Activated CD4-positive, alpha-beta memory T cell treated with anti-CD3 and anti-CD28 coated beads, Interleukin-2, amount 10 ng/mL, durations not matched to agents 7 days and 5 days (primary cell): ENCODE results near the gene OR51D1. TPM values are rescaled to one million over a fixed set of nuclear protein-coding genes. Genes with fewer than 3 reads are reported as not detected.
A peak's percentile ranks its signal among the peaks of the same experiment; 100 is the strongest.

Experiments used
- CTCF ChIA-PET: fragments of 350-600 bp; sonication (Branson Sonifier 250); formaldehyde crosslinking; loops from one replicate; lab custom pipeline; 2021; ENCODE audit warnings: antibody characterized with exemption, inconsistent platforms; lab: Charles Lee
- POLR2A ChIA-PET: fragments of 350-600 bp; sonication (Branson Sonifier 250); formaldehyde crosslinking; loops from one replicate; lab custom pipeline; 2021; ENCODE audit warnings: antibody characterized with exemption; lab: Charles Lee
- DNase-seq: peaks from one replicate; pipeline ENCODE4 v3.0.0-alpha.2; 2020
- H3K27ac Mint-ChIP-seq: one replicate; pipeline ENCODE4 v1.8.0; 2021; ENCODE audit warnings: mild to moderate bottlenecking, mixed read lengths
- H3K27me3 Mint-ChIP-seq: one replicate; pipeline ENCODE4 v1.8.0; 2021; ENCODE audit warnings: mixed read lengths
- H3K36me3 Mint-ChIP-seq: one replicate; pipeline ENCODE4 v1.8.0; 2021; ENCODE audit warnings: low read depth, mixed read lengths
- H3K4me1 Mint-ChIP-seq: one replicate; pipeline ENCODE4 v1.8.0; 2021; ENCODE audit warnings: mixed read lengths
- H3K4me3 Mint-ChIP-seq: one replicate; pipeline ENCODE4 v1.8.0; 2021; ENCODE audit warnings: mild to moderate bottlenecking, mixed read lengths
- H3K9me3 Mint-ChIP-seq: one replicate; pipeline ENCODE4 v1.8.0; 2021; ENCODE audit warnings: mixed read lengths
- total RNA-seq, 2 experiments: library from RNA; stranded (reverse); gene quantifications; one replicate each; pipeline ENCODE4 v1.2.3, GENCODE V29; 2021

The OR51D1 gene
- total RNA-seq, 2 experiments from 2014 or later, result not detected

DNA sequence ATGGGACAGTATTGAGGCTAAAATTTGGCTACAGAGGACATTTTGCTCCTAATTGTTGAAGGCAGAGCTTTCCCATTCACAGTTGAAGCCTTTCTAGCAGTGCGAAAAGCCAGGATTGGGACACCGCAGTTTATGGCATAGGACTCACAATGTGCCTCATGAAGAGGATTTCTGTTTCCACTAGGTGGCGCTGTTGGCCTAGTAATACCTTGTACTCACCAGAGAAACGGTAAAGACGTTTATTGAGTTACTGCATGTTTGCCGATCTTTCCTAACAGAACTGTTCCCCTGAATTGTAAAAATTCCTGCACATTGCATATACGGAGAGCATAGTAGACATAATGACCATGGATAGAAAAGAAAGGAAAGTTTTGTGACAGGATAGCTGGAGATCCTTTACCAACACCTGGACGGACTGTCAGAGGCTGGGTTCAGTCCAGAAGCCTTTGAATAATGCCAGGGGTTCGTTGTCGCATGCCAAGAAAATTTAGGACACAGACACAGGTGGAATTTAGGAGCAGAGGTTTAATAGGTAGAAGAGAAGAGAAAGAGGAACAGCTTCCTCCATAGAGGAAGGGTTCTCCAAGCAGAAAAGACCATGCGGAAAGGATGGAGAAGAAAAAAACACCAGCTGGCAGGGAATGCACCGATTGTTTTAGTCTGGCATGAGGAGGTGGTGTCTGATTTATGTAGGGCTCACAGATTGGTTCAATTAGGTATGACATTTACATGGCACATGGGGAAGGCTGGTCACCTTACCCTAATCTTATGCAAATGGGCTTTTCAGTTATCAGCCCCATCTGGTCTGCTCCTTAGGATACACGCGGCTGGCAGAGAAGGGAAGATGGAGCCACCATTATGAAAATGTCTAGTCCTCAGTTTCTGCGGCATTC is 10.8 kb upstream of the OR51D1 start:
- H3K36me3 Mint-ChIP-seq, result no peaks in the 10 kb centered on the region
- POLR2A ChIA-PET, result no interaction called here
- H3K9me3 Mint-ChIP-seq, result peaks cover 5% of the 10 kb centered on the region

DNA sequence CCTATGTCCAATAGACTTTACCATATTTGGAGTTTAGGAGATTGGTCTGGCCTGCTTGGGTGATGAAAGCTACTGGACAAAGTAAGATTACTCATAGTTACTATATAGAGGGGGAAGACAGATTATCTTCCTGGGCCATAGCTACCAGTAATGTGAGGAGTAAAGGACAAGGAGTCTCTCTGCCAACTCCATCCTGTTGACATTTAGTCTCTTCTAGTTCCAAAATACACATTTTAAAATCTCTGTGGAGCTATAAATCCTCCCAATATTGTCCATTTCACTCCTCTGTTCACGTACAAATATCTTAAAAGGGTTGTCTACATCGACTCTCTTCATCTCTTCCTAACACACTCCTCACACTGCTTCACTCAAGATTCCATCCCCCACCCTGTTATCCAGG is 1.1 kb upstream of the OR51D1 start:
- Mint-ChIP-seq H3K4me1 (no peaks in the 10 kb centered on the region), H3K9me3 (no peaks in the 10 kb centered on the region), H3K27ac (no peak overlapping the region), H3K36me3 (no peaks in the 10 kb centered on the region), H3K27me3 (peaks cover 10% of the 10 kb centered on the region), H3K4me3 (no peak overlapping the region)
- CTCF ChIA-PET, result interaction anchor here (0.6 to 2.5 kb wide), 16 partner anchors 9 to 655 kb away, joined by 3 to 21 read pairs (median 3); partner anchors contain the start of gene MMP26
- POLR2A ChIA-PET, result no interaction called here
- no peak for DNase-seq

More for the DNA sequence above, 10.8 kb upstream of the OR51D1 start:
- H3K4me3 Mint-ChIP-seq, result no peak overlapping the region
- peak; percentile 69 for DNase-seq
- no peaks in the 10 kb centered on the region for H3K4me1 Mint-ChIP-seq
- peaks cover 31% of the 10 kb centered on the region for H3K27me3 Mint-ChIP-seq
- CTCF ChIA-PET, result interaction anchor here (1.1 to 2.6 kb wide), 4 partner anchors 10 to 439 kb away, joined by 3 to 18 read pairs (median 7); partner anchors contain the start of genes OR51D1 and TRIM68
- H3K27ac Mint-ChIP-seq, result no peak overlapping the region

DNA sequence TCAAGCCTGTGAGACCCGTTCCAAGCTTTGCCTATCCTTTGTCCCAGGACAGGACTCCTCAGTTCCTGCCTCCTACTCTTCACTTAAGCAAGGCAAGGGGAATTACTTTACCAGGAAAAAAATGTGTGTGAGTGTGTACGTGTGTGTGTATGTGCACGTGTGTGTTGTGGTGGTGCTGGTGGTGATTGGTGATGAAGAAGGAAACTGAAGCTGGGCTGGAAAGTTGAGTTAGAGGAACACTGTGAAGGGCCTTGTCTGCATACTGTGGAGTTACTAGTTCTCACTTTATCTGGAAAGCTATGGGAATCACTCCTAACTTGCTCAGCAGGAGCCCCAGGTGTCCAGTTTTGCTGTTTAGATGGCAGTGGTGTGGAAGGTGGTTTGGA is 378 bp downstream of the OR51D1 start:
- Mint-ChIP-seq H3K27me3 (peaks cover 9% of the 10 kb centered on the region), H3K4me3 (no peak overlapping the region), H3K9me3 (no peaks in the 10 kb centered on the region), H3K27ac (no peak overlapping the region), H3K36me3 (no peaks in the 10 kb centered on the region), H3K4me1 (no peaks in the 10 kb centered on the region)
- DNase-seq, result no peak
- ChIA-PET POLR2A (no interaction called here), CTCF (interaction anchor here (0.9 to 2.5 kb wide), 12 partner anchors 10 to 450 kb away, joined by 3 to 21 read pairs (median 4); no protein-coding TSS in a partner anchor)

DNA sequence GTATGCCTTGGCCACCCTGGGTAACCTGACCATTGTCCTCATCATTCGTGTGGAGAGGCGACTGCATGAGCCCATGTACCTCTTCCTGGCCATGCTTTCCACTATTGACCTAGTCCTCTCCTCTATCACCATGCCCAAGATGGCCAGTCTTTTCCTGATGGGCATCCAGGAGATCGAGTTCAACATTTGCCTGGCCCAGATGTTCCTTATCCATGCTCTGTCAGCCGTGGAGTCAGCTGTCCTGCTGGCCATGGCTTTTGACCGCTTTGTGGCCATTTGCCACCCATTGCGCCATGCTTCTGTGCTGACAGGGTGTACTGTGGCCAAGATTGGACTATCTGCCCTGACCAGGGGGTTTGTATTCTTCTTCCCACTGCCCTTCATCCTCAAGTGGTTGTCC is 2.7 kb downstream of the OR51D1 start:
- no peaks in the 10 kb centered on the region for H3K9me3 Mint-ChIP-seq
- DNase-seq, result no peak
- peaks cover 9% of the 10 kb centered on the region for H3K27me3 Mint-ChIP-seq
- CTCF ChIA-PET, result interaction anchor here (1.3 kb wide), 1 partner anchor 18 kb away, joined by 3 read pairs; no protein-coding TSS in a partner anchor
- H3K4me3 Mint-ChIP-seq, result no peak overlapping the region
- POLR2A ChIA-PET, result no interaction called here
- no peaks in the 10 kb centered on the region for H3K4me1 Mint-ChIP-seq
- no peaks in the 10 kb centered on the region for H3K36me3 Mint-ChIP-seq
- no peak overlapping the region for H3K27ac Mint-ChIP-seq

DNA sequence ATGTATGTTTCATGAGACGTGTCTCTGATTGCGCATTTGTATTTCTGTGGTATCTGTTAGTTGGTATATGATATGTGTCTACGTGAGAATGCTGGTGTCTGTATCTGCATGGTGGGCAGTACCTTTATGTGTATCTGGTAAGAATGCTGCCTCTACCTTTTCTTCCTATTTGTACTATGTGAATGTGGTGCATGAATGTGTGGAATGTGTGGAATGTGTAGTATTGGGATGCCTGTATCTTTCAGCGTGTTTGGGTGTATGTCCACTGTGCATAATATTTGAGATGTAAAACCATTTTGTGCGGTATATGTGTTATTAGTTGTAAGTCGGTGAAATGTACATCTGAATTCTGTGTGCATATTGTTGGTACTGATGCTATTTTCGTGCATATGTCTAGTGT is 4.2 kb downstream of the OR51D1 start:
- CTCF ChIA-PET, result no interaction called here
- Mint-ChIP-seq H3K27ac (no peak overlapping the region), H3K27me3 (peaks cover 10% of the 10 kb centered on the region), H3K4me3 (no peak overlapping the region), H3K4me1 (no peaks in the 10 kb centered on the region), H3K36me3 (no peaks in the 10 kb centered on the region), H3K9me3 (no peaks in the 10 kb centered on the region)
- POLR2A ChIA-PET, result no interaction called here
- DNase-seq, result no peak

DNA sequence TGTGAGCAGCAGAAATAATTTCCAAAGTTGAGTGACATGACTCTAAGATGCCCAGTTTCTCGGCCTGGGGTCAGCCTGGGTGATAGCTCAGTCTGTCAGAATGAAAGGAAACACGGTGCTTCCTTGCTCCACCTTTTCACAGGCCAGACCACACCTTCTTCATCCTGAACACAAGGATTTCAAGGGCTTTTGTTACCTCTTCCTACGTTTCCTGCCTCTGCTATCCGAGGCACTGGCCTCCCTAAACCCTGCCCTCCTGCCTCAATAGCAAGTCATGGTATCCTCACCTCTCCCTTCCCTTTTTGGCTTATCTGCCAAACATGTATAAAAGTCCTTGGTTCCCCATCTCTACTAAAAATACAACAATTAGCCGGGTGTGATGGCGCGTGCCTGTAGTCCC is 4.8 kb downstream of the OR51D1 start:
- DNase-seq, result no peak
- Mint-ChIP-seq H3K9me3 (no peaks in the 10 kb centered on the region), H3K27me3 (peaks cover 10% of the 10 kb centered on the region), H3K4me3 (no peak overlapping the region), H3K4me1 (no peaks in the 10 kb centered on the region), H3K36me3 (no peaks in the 10 kb centered on the region), H3K27ac (no peak overlapping the region)
- POLR2A ChIA-PET, result no interaction called here
- CTCF ChIA-PET, result no interaction called here

DNA sequence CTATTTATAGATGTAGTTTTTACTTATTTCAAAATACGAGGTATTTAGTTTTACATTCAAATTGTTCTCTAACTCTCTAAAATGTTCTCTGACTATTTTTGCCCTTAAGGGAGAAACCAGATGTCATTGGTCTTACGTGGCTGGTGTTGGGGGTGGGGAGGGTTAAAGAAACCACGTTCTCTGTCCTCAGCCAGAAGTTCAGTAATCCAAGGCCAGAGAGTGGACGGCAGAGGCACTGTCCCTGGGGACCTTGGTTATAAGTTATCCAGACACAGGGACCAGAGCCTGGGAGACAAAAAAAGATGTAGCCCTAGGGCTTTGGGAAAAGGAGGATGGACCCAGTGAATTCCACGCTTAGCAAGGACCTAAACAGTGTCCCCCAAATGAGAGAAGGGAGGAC is 5.8 kb downstream of the OR51D1 start:
- Mint-ChIP-seq H3K4me3 (no peak overlapping the region), H3K9me3 (no peaks in the 10 kb centered on the region), H3K4me1 (no peaks in the 10 kb centered on the region), H3K36me3 (no peaks in the 10 kb centered on the region), H3K27ac (no peak overlapping the region), H3K27me3 (peaks cover 10% of the 10 kb centered on the region)
- CTCF ChIA-PET, result no interaction called here
- POLR2A ChIA-PET, result no interaction called here
- DNase-seq, result no peak

DNA sequence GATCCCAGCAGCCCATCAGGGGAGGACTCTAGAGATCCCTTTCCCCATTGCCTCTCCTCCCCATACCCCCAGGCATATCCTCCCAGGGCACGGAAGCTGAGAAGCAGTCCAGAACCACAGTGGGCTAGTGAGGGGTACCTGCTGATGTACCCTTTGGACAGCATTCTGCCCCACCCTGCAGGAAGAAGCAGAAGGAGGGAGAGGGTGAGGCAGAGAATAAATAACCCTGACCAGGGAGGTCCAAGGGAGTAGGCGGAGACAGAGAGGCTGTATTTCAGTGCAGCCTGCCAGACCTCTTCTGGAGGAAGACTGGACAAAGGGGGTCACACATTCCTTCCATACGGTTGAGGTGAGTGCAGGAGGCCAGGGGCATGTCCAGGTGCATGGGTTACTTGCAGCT is 6.4 kb downstream of the OR51D1 start, which contains the start of gene OR51E1:
TSS of gene OR51E1 (plus strand) at position 301 of the 400 bp plus-strand sequence. CDS start 8,545 bp downstream, outside the sequence.
- POLR2A ChIA-PET, result no interaction called here

DNA sequence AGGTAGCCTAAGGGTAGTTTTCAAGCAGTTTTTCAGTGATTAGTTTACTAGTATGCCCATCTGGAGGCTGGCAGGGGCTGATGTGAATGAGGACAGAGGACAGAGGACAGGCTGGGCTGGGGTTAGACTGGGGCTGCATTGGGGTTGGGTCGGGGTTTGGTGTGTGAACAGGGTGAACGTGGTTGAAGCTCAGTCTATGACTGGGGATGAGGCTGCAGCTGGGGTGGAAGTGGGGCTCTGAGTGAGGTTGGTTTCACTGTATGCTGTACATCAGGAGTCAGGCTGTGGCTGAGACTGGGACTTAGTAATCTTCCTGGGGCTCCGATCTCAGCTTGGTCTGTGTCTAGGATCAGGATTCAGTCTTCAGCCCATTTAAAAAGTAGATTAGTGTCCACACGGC is 7.0 kb downstream of the OR51D1 start:
- ChIA-PET CTCF (interaction anchor here (1.2 kb wide), 1 partner anchor 8 kb away, joined by 4 read pairs; no protein-coding TSS in a partner anchor), POLR2A (no interaction called here)
- Mint-ChIP-seq H3K9me3 (no peaks in the 10 kb centered on the region), H3K27me3 (peaks cover 13% of the 10 kb centered on the region), H3K36me3 (no peaks in the 10 kb centered on the region), H3K4me3 (no peak overlapping the region), H3K4me1 (no peaks in the 10 kb centered on the region), H3K27ac (no peak overlapping the region)
- DNase-seq, result no peak

More for the DNA sequence above, 6.4 kb downstream of the OR51D1 start, which contains the start of gene OR51E1:
- CTCF ChIA-PET, result no interaction called here
- Mint-ChIP-seq H3K4me1 (no peaks in the 10 kb centered on the region), H3K27me3 (peaks cover 13% of the 10 kb centered on the region), H3K9me3 (no peaks in the 10 kb centered on the region), H3K36me3 (no peaks in the 10 kb centered on the region), H3K27ac (no peak within 1 kb of the TSS), H3K4me3 (no peak within 1 kb of the TSS)
- no peak for DNase-seq

DNA sequence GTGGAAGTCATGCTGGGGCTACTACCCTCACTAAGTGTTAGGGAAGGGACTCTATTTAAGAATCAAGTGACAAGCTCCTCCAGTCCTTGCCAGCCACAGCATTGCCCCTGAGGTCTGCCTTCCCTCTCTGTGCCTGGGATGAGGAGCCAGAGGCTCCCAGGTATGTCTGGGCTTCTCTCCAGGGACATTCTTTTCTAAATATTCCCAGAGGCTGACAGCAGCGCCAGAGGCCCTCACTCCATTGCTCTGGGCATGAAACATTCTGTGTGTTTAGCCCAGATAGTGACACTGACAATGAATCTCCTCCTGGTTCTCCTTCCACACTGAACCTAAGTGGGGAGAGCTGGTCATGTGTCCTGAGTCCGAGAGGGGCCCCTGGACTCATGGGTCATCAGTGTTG is 8.7 kb downstream of the OR51D1 start:
- Mint-ChIP-seq H3K9me3 (no peaks in the 10 kb centered on the region), H3K4me3 (no peak overlapping the region), H3K27ac (no peak overlapping the region), H3K27me3 (peaks cover 16% of the 10 kb centered on the region), H3K36me3 (no peaks in the 10 kb centered on the region), H3K4me1 (no peaks in the 10 kb centered on the region)
- DNase-seq, result no peak
- CTCF ChIA-PET, result no interaction called here
- POLR2A ChIA-PET, result no interaction called here

DNA sequence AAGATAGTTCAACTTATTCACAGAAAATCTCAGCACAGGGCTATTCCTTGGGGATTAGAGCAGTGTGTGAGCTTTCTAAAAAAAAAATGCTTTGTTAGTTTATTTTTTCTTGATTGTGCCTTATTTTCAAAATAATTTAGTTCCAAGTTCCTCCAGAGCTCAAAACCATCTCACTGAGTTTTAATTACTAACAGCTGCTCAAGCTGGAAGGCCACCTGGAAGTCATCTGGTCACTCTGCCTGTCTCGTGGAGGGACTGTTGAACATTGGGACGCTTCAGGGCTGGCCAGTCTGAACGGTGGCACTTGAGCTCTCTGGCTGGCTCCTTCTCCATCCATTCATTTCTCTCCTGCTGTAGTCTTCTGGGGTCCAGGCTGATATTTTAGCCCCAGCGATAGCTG is 10.5 kb downstream of the OR51D1 start:
- Mint-ChIP-seq H3K36me3 (no peaks in the 10 kb centered on the region), H3K4me1 (no peaks in the 10 kb centered on the region), H3K27me3 (peaks cover 8% of the 10 kb centered on the region), H3K27ac (no peak overlapping the region), H3K4me3 (no peak overlapping the region), H3K9me3 (no peaks in the 10 kb centered on the region)
- DNase-seq, result no peak
- CTCF ChIA-PET, result interaction anchor here (2.7 kb wide), 1 partner anchor 10 kb away, joined by 13 read pairs; the partner anchor contains the start of gene OR51D1
- POLR2A ChIA-PET, result interaction anchor here (0.6 kb wide), 1 partner anchor 12 kb away, joined by 3 read pairs; no protein-coding TSS in a partner anchor

DNA sequence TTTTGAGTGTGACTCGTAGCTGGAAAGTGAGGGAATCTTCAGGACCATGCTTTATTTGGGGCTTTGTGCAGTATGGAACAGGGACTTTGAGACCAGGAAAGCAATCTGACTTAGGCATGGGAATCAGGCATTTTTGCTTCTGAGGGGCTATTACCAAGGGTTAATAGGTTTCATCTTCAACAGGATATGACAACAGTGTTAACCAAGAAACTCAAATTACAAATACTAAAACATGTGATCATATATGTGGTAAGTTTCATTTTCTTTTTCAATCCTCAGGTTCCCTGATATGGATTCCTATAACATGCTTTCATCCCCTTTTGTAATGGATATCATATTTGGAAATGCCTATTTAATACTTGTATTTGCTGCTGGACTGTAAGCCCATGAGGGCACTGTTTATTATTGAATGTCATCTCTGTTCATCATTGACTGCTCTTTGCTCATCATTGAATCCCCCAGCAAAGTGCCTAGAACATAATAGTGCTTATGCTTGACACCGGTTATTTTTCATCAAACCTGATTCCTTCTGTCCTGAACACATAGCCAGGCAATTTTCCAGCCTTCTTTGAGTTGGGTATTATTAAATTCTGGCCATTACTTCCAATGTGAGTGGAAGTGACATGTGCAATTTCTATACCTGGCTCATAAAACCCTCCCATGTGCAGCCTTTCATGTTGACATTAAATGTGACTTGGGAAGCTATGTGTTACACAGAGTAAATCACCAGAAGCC is 17.5 kb downstream of the OR51D1 start:
- Mint-ChIP-seq H3K4me3 (no peak overlapping the region), H3K4me1 (no peaks in the 10 kb centered on the region), H3K27me3 (peaks cover 2% of the 10 kb centered on the region), H3K27ac (no peak overlapping the region), H3K36me3 (no peaks in the 10 kb centered on the region), H3K9me3 (no peaks in the 10 kb centered on the region)
- ChIA-PET POLR2A (no interaction called here), CTCF (no interaction called here)
- DNase-seq, result no peak
